K562 (cell line): ENCODE results near the gene POLR3A. TPM values are rescaled to one million over a fixed set of nuclear protein-coding genes. Genes with fewer than 3 reads are reported as not detected.

Experiments
- ATAC-seq: fragments of 200-7000 bp; cut with Tn5 transposase; 3 replicates; pipeline ENCODE4 v1.9.1; 2020; ENCODE audit warnings: moderate library complexity
- BruUV-seq: library from RNA; stranded (reverse); fragments of 400-500 nt; replicated peaks from 2 replicates; lab custom pipeline; 2021; lab: Mats Ljungman, UMichigan
- CTCF ChIA-PET: fragments of 300-600 bp; formaldehyde crosslinking; extraction: SDS; loops from one replicate; lab custom pipeline; 2021; ENCODE audit warnings: low intra/inter-chr PET ratio; lab: Yijun Ruan, JAX
- POLR2A ChIA-PET: fragments of 300-600, 350-650 bp; sonication (Branson Sonifier 250); formaldehyde crosslinking; extraction: SDS; loops from one replicate; lab custom pipeline; 2021; ENCODE audit warnings: antibody characterized with exemption, inconsistent platforms; lab: Yijun Ruan, JAX
- DNase-seq, 4 experiments: peaks; one replicate each; pipeline versions ENCODE4 v3.0.0 to v3.0.0-alpha.2; 2011 to 2018; ENCODE audit warnings: low spot score in 3 of 4, mixed read lengths in 3 of 4; ENCODE audit errors: extremely low read depth in 1 of 4
- FAIRE-seq: peaks from 2 replicates; lab custom pipeline; 2011; peaks lifted over from hg19 to GRCh38; lab: Jason Lieb, UNC
- H2AFZ ChIP-seq: 2 replicates; pipeline ENCODE4 v1.6.0; 2011; ENCODE audit warnings: low read depth, low read length, control low read depth, inconsistent platforms
- H3K27ac ChIP-seq: fragments of 200-600 bp; 3 replicates; pipeline ENCODE4 v1.8.0; 2011; ENCODE audit warnings: low read depth, mild to moderate bottlenecking, control low read depth, inconsistent platforms, low read length, moderate library complexity, mixed read lengths; ENCODE audit errors: extremely low read depth
- H3K27me3 ChIP-seq, 2 experiments: fragments of 300-600 bp in 1 of 2; 2 replicates in 1 of 2; 3 replicates in 1 of 2; pipeline versions ENCODE4 v1.6.0 to v1.8.0; 2011; ENCODE audit warnings: inconsistent platforms in 2 of 2, low read length in 2 of 2, mild to moderate bottlenecking in 1 of 2, mixed read lengths in 1 of 2, moderate library complexity in 1 of 2; ENCODE audit not compliant: control insufficient read depth in 2 of 2, insufficient read depth in 2 of 2
- H3K36me3 ChIP-seq: fragments of 300-600 bp; 3 replicates; pipeline ENCODE4 v1.8.0; 2011; ENCODE audit warnings: mild to moderate bottlenecking, low read length, inconsistent platforms; ENCODE audit not compliant: control insufficient read depth, insufficient read depth
- H3K4me1 ChIP-seq, 2 experiments: fragments of 200-600 bp in 1 of 2; replicated peaks in 1 of 2; 2 replicates in 1 of 2; 3 replicates in 1 of 2; pipeline versions ENCODE4 v1.5.1 to v1.8.0; 2011; ENCODE audit warnings: inconsistent platforms in 2 of 2, low read length in 2 of 2, mild to moderate bottlenecking in 1 of 2, mixed read lengths in 1 of 2, moderate library complexity in 1 of 2; ENCODE audit not compliant: control insufficient read depth in 2 of 2, insufficient read depth in 2 of 2
- H3K4me2 ChIP-seq: 2 replicates; pipeline ENCODE4 v1.6.1; 2011; ENCODE audit warnings: low read length, control low read depth, inconsistent platforms, mixed read lengths; ENCODE audit not compliant: insufficient read depth
- H3K4me3 ChIP-seq: fragments of 200-600 bp; sonication (generic), shearing (Covaris generic); 2 replicates; pipeline ENCODE4 v1.5.1; 2016; ENCODE audit warnings: control low read depth, inconsistent platforms
- H3K79me2 ChIP-seq: fragments of 200-600 bp; 3 replicates; pipeline ENCODE4 v1.8.0; 2011; ENCODE audit warnings: low read length, inconsistent platforms; ENCODE audit not compliant: control insufficient read depth, insufficient read depth
- H3K9ac ChIP-seq, 2 experiments: 2 replicates each; pipeline versions ENCODE4 v1.6.0 to v1.6.1; 2011; ENCODE audit warnings: low read depth in 2 of 2, low read length in 2 of 2, control low read depth in 1 of 2, inconsistent platforms in 1 of 2, mild to moderate bottlenecking in 1 of 2, mixed read lengths in 1 of 2; ENCODE audit not compliant: insufficient read depth in 1 of 2
- H3K9me1 ChIP-seq: one replicate; pipeline ENCODE4 v1.6.0; 2011; ENCODE audit warnings: inconsistent platforms, mild to moderate bottlenecking, low read length, moderate library complexity; ENCODE audit not compliant: control insufficient read depth, insufficient read depth
- H3K9me3 ChIP-seq: replicated peaks from 2 replicates; pipeline ENCODE4 v1.5.1; 2011; ENCODE audit warnings: low read depth, low read length, inconsistent platforms; ENCODE audit not compliant: control insufficient read depth, insufficient read depth
- H4K20me1 ChIP-seq: replicated peaks from 2 replicates; pipeline ENCODE4 v1.6.1; 2011; ENCODE audit warnings: low read length, inconsistent platforms, mixed read lengths; ENCODE audit not compliant: control insufficient read depth, insufficient read depth
- BCLAF1 ChIP-seq, 2 experiments: fragments of 450-650 bp in 1 of 2; IDR thresholded peaks; 2 replicates each; pipeline ENCODE4 v1.6.1; 2011 to 2017; ENCODE audit warnings: low read depth in 2 of 2, antibody characterized with exemption in 1 of 2, borderline replicate concordance in 1 of 2, low read length in 1 of 2, mild to moderate bottlenecking in 1 of 2, mixed read lengths in 1 of 2; ENCODE audit not compliant: control insufficient read depth in 1 of 2
- CTBP1 ChIP-seq: fragments of 450-650 bp; IDR thresholded peaks from 2 replicates; pipeline ENCODE4 v1.6.1; 2016; ENCODE audit warnings: borderline replicate concordance
- FUS ChIP-seq: fragments of 200-400 bp; formaldehyde crosslinking; optimal IDR thresholded peaks from 2 replicates; pipeline ENCODE3; 2017; ENCODE audit warnings: low read depth, low read length
- PCBP1 ChIP-seq: fragments of 200-400 bp; formaldehyde crosslinking; IDR thresholded peaks from 2 replicates; pipeline ENCODE4 v1.6.1; 2018; ENCODE audit warnings: mild to moderate bottlenecking, low read depth, low read length; ENCODE audit not compliant: poor library complexity, severe bottlenecking
- POLR2AphosphoS5 ChIP-seq: IDR thresholded peaks from 2 replicates; pipeline ENCODE4 v1.6.1; 2011; ENCODE audit warnings: mild to moderate bottlenecking, low read depth, low read length, moderate library complexity; ENCODE audit not compliant: control insufficient read depth, insufficient read depth
- PTBP1 ChIP-seq: fragments of 200-400 bp; formaldehyde crosslinking; IDR thresholded peaks from 2 replicates; pipeline ENCODE4 v1.6.1; 2017; ENCODE audit warnings: low read depth, low read length
- RFX7 ChIP-seq: fragments of 250-450 bp; sonication (Bioruptor Pico); IDR thresholded peaks from 2 replicates; pipeline ENCODE4 v1.5.1; 2021; ENCODE audit warnings: mild to moderate bottlenecking
- SMAD1 ChIP-seq: fragments of 150-350 bp; IDR thresholded peaks from 2 replicates; pipeline ENCODE4 v1.6.1; 2014; ENCODE audit warnings: low read length, low read depth; ENCODE audit not compliant: partially characterized antibody
- STAT5A ChIP-seq: IDR thresholded peaks from 2 replicates; pipeline ENCODE4 v1.6.1; 2012; ENCODE audit warnings: low read length, inconsistent platforms, borderline replicate concordance
- TAF7 ChIP-seq: fragments of 450-650 bp; IDR thresholded peaks from 2 replicates; pipeline ENCODE4 v1.6.1; 2016; ENCODE audit warnings: missing genetic modification characterization, missing compliant biosample characterization
- TSC22D4 ChIP-seq: fragments of 450-650 bp; IDR thresholded peaks from 2 replicates; pipeline ENCODE4 v1.6.1; 2016; ENCODE audit warnings: missing genetic modification characterization, missing biosample characterization, control low read depth
- USF1 ChIP-seq: sonication (generic); formaldehyde crosslinking; IDR thresholded peaks from 2 replicates; pipeline ENCODE4 v1.9.0; 2022; ENCODE audit warnings: mild to moderate bottlenecking, missing genetic modification reagents
- XRCC3 ChIP-seq: fragments of 450-650 bp; IDR thresholded peaks from 2 replicates; pipeline ENCODE4 v1.6.1; 2017; ENCODE audit warnings: mild to moderate bottlenecking, moderate library complexity
- XRCC4 ChIP-seq: IDR thresholded peaks from one replicate; pipeline ENCODE4 v1.6.1; 2011; ENCODE audit not compliant: insufficient read depth, insufficient read length; ENCODE audit errors: extremely low read depth
- XRCC5 ChIP-seq: fragments of 200-400 bp; formaldehyde crosslinking; IDR thresholded peaks from 2 replicates; pipeline ENCODE4 v1.6.1; 2017; ENCODE audit warnings: low read depth, mild to moderate bottlenecking, low read length
- ZBTB1 ChIP-seq: sonication (generic); formaldehyde crosslinking; IDR thresholded peaks from 2 replicates; pipeline ENCODE4 v1.8.1; 2023; ENCODE audit warnings: missing genetic modification reagents, low read depth, mild to moderate bottlenecking, borderline replicate concordance
- ZNF12 ChIP-seq: sonication (generic); formaldehyde crosslinking; IDR thresholded peaks from 2 replicates; pipeline ENCODE4 v1.4.0; 2020; ENCODE audit warnings: mild to moderate bottlenecking, missing genetic modification reagents
- ZNF408 ChIP-seq: fragments of 250-450 bp; sonication (Bioruptor Pico); IDR thresholded peaks from 2 replicates; pipeline ENCODE4 v1.4.0; 2020; ENCODE audit warnings: low read depth, mild to moderate bottlenecking, moderate library complexity
- WGBS: fragments of 100-300 bp; shearing (Covaris generic); methylation state at CpG from one replicate; pipeline ENCODE4 v1.1.6; 2016; ENCODE audit warnings: low coverage, mixed read lengths; ENCODE audit not compliant: insufficient coverage; ENCODE audit errors: missing lambda C conversion rate; 5-methylcytosine and 5-hydroxymethylcytosine counted together
- in situ Hi-C: fragments of 300-500 bp; cut with MboI; formaldehyde crosslinking; loops from 4 replicates; pipeline ENCODE4 v1.15.0; 2018; ENCODE audit warnings: inconsistent platforms, mixed read lengths
- intact Hi-C: fragments of 100-400 bp; cut with micrococcal nuclease; formaldehyde crosslinking; loops from 2 replicates; pipeline ENCODE4 v1.14.2; 2022
- polyA plus RNA-seq, 8 experiments: library from polyadenylated mRNA; depleted of rRNA in 4 of 8; stranded (reverse) in 5 of 8; unstranded in 3 of 8; fragments of >200 nt; fragmentation: Nextera tagmentation in 2 of 8; fragmentation: Illumina TruSeq in 1 of 8; extraction: Ambion mirVana in 2 of 8; extraction: Trizol in 1 of 8; gene quantifications; 2 replicates each; pipeline versions ENCODE4 v1.2.1 to v1.2.3, GENCODE V29; 2011 to 2014; ENCODE audit warnings: inconsistent platforms in 1 of 8, missing spikeins in 1 of 8
- total RNA-seq, 7 experiments: library from RNA; depleted of rRNA in 6 of 7; stranded (reverse); fragments of >200 nt in 6 of 7; fragmentation: Illumina TruSeq in 2 of 7; extraction: Trizol in 2 of 7; gene quantifications; 2 replicates each; pipeline versions ENCODE4 v1.2.1 to v1.2.3, GENCODE V29; 2011 to 2021; ENCODE audit warnings: low replicate concordance in 1 of 7

POLR3A gene
- total and polyA plus RNA-seq, 9 of the 15 experiments (the other 6 are each of a cell fraction or from before 2014, with no cell fraction given): 14.9 to 37.0 (median 26.7) TPM

GRCh38 chr10:77925410-77925794 is 103.9 kb downstream of the POLR3A start:
- intact Hi-C loops (loop anchor here (2.0 to 5.0 kb wide), 3 partner anchors 15 to 78 kb away; no protein-coding TSS in a partner anchor), in situ Hi-C loops (no loop called here)
- ChIA-PET CTCF (no interaction called here), POLR2A (interaction anchor here (0.6 to 10.4 kb wide), 6 partner anchors 12 to 146 kb away, joined by 3 to 89 read pairs (median 6); no protein-coding TSS in a partner anchor)
- Histone ChIP-seq H3K9me1 (no peaks in the 10 kb centered on the region), H2AFZ (peak overlapping the region; percentile 94; the same call in 1 of the 2 replicates), H3K4me3 (peak overlapping the region; percentile 71), H3K27me3 (no peaks in the 10 kb centered on the region), H3K4me1 (peaks cover 36 to 39% of the 10 kb centered on the region in 2 experiments; a peak in 4 of 5 replicates), H3K4me2 (peak overlapping the region; percentile 89), H3K79me2 (peaks cover 57% of the 10 kb centered on the region), H3K9me3 (no peaks in the 10 kb centered on the region), H3K27ac (no peak overlapping the region), H4K20me1 (peaks cover 16% of the 10 kb centered on the region), H3K9ac (peak overlapping the region; percentile 73 to 99), H3K36me3 (peaks cover 7% of the 10 kb centered on the region; the same call in 1 of the 3 replicates)
- 14% methylated on average over 7 of the region's 7 CpGs for WGBS
- DNase-seq: no peak
- peak; percentile 6 for ATAC-seq
- BruUV-seq: no TSS peak
- FAIRE-seq: no peak
- no peak for TF ChIP-seq FUS
- TF ChIP-seq POLR2AphosphoS5: no peak
- TF ChIP-seq ZBTB1: no peak
- no peak for TF ChIP-seq BCLAF1 (IDR thresholded peaks at IDR 0.05; ENCODE audit: borderline replicate concordance in 1 of 2, control insufficient read depth in 1 of 2, low read depth in 2 of 2, low read length in 1 of 2)
- TF ChIP-seq PCBP1: no peak
- no peak for TF ChIP-seq TAF7 (tag)
- no peak for TF ChIP-seq XRCC3
- TF ChIP-seq CTBP1: peak; percentile 59
- no peak for TF ChIP-seq PTBP1
- peak; percentile 18; the same call in 1 of the 2 replicates for TF ChIP-seq ZNF12 (CRISPR knock-in tag)
- TF ChIP-seq TSC22D4: no peak
- no peak for TF ChIP-seq USF1
- no peak for TF ChIP-seq ZNF408 (CRISPR knock-in tag)
- no peak for TF ChIP-seq STAT5A
- TF ChIP-seq SMAD1: no peak
- 0 out of 2 replicates have a peak, but pooled peaks have one; percentile 21 for TF ChIP-seq XRCC5
- TF ChIP-seq XRCC4: no peak
- TF ChIP-seq RFX7 (CRISPR knock-in tag): 0 out of 2 replicates have a peak, but pooled peaks have one; percentile 19
